GM19438 (cell line): Measurements from ENCODE around the gene SCNN1A.

ENCODE experiments used
- ATAC-seq: cut with Tn5 transposase; IDR thresholded peaks from one replicate; pipeline ENCODE4 v1.9.1; 2021; ENCODE audit warnings: low read depth; ENCODE audit not compliant: unreplicated experiment

The SCNN1A gene

DNA sequence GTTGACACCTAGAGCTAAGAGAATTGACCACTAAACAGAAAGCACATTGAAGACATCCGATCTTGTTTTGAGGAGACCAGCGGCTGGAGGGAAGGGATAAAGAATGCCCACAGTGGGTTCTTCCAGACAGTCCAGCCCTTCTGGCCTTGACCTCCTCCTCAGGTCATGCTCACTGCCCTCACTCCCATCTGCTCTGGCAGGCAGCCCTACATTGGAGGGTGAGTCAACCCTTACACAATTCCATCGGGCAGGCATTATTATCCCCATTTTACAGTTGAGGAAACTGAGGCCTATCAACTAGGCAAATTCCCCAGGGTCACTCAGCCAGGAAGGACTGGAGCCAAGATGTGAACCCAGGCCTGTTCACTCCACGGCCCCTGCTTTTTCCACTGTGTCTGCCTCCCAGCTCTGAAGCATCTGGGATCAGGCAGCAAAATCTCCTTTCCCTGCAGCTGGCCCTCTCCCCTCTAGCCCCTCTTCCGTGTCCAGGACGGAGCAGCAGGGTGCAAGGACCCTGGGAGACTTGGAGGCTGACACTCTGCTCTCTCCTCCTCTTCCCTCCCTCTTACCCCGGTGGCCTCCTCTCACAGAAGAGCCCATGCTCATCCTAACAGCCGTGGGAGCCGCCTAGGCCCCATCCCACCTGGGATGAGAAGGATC, 5.3 kb downstream of the SCNN1A start:
- no peak for ATAC-seq

GRCh38 chr12:6368906-6369525, 6.3 kb downstream of the SCNN1A start:
- ATAC-seq = no peak

DNA sequence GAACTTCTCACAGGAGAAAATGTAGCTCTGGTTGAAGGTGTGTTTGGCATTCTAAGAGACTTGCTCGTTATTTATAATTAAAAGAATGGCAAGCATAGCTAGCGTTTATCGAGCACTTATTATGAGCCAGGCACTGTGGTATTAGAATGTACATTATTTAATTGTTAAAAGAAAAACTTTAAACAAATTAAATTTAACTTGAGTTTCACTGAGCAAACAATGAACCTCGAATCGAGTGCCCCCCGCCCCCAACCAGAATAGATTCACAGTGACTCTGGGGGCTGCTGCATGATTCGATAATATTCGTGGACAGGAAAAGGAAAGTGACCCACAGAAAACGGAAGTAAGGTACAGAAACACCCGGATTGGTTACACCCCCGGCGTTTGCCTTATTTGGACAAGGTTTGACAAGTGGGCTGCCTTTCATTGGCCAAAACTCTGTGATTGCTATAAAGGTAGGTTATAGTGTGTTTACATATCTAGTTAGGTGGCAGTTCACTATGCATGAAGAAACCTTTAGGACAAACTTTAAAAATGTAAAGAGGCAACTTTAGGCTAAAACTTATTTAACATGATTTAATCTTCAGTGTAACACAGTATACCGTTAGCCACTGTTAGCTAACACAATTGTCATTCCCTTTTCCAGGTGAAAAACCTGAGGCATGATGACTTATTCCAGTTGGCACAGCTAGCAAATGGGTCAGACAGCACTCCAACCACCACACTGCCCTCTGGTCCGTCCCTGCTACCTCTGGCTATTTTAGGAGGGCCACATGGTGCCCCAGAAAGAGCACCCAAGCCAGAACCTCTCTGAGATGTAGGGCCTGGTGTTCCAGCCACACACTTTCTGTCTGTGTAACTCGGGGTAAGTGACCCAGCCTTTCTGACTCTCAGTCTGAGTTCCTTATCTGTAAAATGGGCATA, 7.1 kb downstream of the SCNN1A start:
- no peak for ATAC-seq

- ATAC-seq = peak; percentile 74
These were observed 8.0 kb downstream of the SCNN1A start for GRCh38 chr12:6367065-6367968.

DNA sequence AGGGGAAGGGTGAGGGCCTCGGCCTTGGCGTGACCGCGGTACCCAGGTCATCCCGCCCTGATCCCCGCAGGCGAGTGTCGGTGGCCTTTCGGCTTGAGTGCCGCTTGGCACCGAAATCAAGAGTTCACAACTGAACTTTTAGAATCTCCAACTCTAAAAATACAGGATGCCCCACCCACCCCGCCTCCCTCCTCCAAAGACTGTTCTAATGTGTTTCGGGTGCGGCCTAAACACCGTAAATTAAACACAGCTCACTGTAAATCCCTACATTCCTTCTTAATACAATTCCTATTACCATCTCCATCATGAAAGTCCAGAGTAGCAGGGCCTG, 11.4 kb downstream of the SCNN1A start:
- no peak for ATAC-seq

GRCh38 chr12:6363330-6364043, 11.9 kb downstream of the SCNN1A start:
- ATAC-seq = no peak

GRCh38 chr12:6363010-6363329, 12.4 kb downstream of the SCNN1A start:
- ATAC-seq = no peak

DNA sequence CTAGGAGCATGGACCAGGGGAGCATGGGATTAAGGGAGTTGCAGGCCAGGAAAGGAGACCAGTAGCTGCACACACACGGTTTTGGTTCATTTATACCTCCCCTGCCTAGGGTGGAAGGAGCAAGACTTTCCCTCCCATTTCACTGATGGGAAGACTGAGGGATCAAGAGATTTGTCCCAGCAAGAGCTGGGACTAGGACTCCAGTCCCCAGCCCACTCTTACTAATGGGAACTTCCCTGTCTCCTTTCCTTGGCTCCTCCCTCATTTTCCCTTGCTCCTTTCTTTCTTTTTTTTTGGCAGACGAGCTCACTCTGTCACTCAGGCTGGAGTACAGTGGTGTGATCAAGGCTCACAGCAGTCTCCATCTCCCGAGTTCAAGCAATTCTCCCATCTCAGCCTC, 13.0 kb downstream of the SCNN1A start:
- no peak for ATAC-seq

- no peak for ATAC-seq
These were observed 13.5 kb downstream of the SCNN1A start for GRCh38 chr12:6361834-6362233.

- ATAC-seq = no peak
These were observed 14.5 kb downstream of the SCNN1A start for GRCh38 chr12:6360578-6361490.

DNA sequence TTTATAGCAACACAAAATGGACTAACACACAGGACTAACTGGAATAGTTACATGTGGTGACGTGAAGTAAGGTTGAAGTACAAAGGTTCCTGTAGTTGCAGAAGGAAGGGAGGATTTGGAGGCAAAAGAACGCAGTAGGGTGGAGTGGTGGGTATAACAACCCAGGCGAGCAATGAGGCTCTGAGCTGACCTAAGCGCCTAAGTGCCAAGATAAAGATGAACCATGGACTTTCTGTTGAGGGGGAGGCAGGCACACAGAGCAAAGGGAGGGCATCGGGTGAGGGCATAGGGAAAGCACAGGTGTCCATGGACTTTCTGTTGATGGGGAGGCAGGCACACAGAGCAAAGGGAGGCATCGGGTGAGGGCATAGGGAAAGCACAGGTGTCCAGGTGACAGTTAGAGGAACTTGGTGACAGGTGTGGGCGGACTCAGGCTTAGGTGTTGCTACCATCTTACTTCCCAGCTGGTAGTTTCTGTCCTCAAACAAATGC, 15.2 kb downstream of the SCNN1A start:
- ATAC-seq = no peak

DNA sequence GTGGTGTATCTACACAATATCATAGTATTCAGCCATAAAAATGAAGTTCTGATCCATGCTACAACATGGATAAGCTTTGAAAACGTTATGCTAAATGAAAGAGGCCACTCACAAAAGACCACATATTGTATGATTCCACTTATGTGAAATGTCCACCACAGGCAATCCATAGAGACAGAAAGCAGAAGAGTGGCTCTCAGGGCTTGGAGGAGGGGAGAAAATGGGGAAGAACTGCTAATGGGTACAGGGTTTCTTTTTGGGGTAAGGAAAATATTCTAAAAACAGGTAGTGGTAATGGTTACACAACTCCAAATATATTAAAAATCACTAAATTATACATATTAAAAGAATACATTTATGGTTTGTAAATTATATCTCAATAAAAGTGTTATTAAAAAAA, 16.5 kb downstream of the SCNN1A start:
- no peak for ATAC-seq

DNA sequence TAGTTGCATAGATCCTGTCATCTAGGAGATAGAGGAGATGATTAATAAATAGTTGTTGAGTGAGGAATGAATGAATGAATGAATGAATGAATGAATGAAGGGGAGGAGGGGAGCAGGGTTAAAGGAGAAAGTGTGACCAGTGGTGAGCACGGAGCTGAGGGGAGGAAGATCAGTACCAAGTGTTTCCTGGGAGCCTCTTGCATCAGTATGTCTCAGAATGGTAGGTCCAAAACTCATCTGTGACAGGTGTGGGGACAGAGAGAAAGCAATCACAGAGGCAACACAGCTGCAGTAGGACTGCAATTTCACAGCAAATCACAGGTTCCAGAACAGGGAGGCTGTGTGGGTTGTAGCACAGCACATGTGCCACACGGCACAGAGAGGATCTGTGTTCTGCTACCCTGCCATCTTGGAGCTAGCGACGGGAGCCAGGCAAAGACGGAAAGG, 19.0 kb downstream of the SCNN1A start:
- ATAC-seq = no peak

- no peak for ATAC-seq
These were observed 19.6 kb downstream of the SCNN1A start for GRCh38 chr12:6355491-6356373.

GRCh38 chr12:6354495-6355393, 20.6 kb downstream of the SCNN1A start:
- ATAC-seq = no peak

DNA sequence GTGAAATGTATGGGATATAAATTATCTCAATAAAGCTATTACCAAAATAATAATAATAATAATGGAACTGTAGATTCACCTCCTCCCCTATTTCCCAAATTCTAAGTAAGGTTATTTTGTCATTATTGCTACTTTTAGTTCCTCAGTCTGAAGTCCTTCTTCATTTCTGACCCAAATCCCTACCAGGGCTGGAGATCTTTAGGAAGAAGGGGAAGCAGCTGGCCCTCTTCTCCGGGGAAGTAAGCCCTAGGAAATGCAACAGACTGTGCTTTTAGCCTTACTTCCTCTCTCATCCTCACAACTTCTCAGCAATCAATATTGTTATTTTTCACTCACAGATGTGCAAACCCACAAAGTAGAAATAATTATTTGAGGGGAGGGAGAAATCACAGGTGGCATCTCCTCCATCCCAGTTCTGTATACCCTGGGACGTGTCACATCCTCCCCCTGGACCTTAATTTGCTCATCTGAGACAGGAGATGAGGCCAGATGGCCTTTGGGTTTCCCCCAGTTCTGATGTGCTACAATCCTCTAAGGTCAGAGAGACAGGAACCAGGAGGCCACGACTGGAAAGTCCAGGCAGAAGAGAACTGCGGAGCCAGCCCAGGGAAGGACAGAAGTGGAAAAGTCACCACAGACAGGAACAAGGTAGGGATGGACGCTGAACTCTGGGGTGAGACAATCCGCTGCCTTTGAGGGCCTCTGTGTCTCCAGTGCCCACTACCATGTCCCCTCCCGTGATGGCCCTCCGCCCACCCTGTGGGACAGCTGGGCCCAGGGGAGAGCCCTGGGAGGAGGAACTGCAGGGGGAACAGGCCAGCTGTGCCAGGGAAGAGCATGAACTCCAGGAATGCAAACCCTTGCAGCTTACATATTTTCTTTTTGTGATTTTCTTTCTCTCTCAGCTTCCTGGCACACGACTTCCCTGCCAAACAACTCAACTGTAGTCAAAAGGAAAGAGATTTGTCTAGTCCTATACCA, 22.9 kb downstream of the SCNN1A start:
- ATAC-seq = no peak
